Activated naive CD4-positive, alpha-beta T cell treated with anti-CD3 and anti-CD28 coated beads, Interleukin-2, amount 50 U/mL, for 72 hours (primary cell): ENCODE results near the gene L1TD1. TPM values are rescaled to one million over a fixed set of nuclear protein-coding genes. Genes with fewer than 3 reads are reported as not detected.
"Not testable (repeated sequence)": the region's sequence is repeated elsewhere in the genome, so short reads cannot be mapped to it uniquely, and the experiment has no call there.

Experiments
- ATAC-seq, 2 donors: fragments of 150-1000 bp; cut with Tn5 transposase; 2 replicates each; pipeline ENCODE4 v1.10.0; 2021; ENCODE audit warnings: mild to moderate bottlenecking in 2 of 2, moderate library complexity in 2 of 2
- DNase-seq, 2 donors: peaks; one replicate each; pipeline ENCODE4 v3.0.0; 2021 to 2022; ENCODE audit warnings: low spot score in 2 of 2
- H3K27ac Mint-ChIP-seq, 2 donors: one replicate each; pipeline ENCODE4 v1.8.0; 2022; ENCODE audit warnings: mild to moderate bottlenecking in 2 of 2, mixed read lengths in 2 of 2
- H3K36me3 Mint-ChIP-seq, 2 donors: one replicate each; pipeline ENCODE4 v1.8.0; 2022; ENCODE audit warnings: mixed read lengths in 2 of 2
- H3K9me3 Mint-ChIP-seq, 2 donors: one replicate each; pipeline ENCODE4 v1.8.0; 2022; ENCODE audit warnings: mixed read lengths in 2 of 2
- total RNA-seq, 2 donors: library from RNA; stranded (reverse); gene quantifications; one replicate each; pipeline ENCODE4 v1.2.3, GENCODE V29; 2022

Gene L1TD1, protein sequence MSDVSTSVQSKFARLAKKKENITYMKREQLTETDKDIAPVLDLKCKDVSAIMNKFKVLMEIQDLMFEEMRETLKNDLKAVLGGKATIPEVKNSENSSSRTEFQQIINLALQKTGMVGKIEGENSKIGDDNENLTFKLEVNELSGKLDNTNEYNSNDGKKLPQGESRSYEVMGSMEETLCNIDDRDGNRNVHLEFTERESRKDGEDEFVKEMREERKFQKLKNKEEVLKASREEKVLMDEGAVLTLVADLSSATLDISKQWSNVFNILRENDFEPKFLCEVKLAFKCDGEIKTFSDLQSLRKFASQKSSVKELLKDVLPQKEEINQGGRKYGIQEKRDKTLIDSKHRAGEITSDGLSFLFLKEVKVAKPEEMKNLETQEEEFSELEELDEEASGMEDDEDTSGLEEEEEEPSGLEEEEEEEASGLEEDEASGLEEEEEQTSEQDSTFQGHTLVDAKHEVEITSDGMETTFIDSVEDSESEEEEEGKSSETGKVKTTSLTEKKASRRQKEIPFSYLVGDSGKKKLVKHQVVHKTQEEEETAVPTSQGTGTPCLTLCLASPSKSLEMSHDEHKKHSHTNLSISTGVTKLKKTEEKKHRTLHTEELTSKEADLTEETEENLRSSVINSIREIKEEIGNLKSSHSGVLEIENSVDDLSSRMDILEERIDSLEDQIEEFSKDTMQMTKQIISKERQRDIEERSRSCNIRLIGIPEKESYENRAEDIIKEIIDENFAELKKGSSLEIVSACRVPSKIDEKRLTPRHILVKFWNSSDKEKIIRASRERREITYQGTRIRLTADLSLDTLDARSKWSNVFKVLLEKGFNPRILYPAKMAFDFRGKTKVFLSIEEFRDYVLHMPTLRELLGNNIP
- total RNA-seq = under 1 TPM; 0.05 to 0.08 TPM

DNA sequence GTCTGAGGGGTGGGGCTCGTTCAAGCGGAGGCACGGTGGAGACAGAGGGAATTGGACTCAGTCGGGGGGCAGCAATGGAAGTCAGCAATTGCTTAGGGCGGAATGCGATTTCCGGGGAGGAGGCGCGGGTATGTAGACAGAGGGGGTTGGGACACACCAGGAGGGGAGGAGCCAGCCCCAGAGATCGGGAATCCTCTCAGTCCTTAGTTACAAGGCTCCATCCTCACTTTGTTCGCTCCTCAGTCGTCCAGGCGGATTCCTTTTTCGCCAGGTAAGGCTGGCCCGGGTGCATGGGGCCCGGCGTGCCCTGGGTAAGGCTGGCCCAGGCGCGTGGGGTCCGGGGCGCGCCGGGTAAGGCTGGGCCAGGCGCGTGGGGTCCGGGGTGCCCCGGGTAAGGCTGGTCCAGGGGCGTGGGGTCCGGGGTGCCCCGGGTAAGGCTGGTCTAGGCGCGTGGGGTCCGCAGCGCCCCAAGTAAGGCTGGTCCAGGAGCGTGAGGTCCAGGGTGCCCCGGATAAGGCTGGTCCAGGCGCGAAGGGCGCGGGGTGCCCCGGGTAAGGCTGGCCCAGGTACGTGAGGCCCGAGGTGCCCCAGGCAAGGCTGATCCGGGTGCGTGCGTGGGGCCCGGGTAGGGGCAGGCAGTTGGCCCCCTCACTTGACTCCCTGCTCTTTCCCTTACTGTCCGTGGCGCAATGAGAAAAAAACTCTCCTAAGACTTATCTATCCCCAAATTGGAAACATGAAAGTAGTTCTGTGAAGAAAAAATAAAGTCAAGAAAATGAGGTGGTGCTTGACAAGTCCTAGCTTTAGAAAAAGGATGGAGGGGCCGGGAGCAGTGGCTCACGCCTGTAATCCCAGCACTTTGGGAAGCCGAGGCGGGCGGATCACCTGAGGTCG is at the start of gene L1TD1:
L1TD1 (plus strand) TSS at position 199 of the 894 bp plus-strand sequence. CDS start 11,780 bp downstream, outside the sequence.
- Mint-ChIP-seq H3K36me3 (peaks cover 0 to 11% of the 10 kb centered on the region in 2 donors), H3K27ac (no peak within 1 kb of the TSS), H3K9me3 (no peaks in the 10 kb centered on the region)
- ATAC-seq (peak in 1 of 2 donors; percentile 7), DNase-seq (no peak)

DNA sequence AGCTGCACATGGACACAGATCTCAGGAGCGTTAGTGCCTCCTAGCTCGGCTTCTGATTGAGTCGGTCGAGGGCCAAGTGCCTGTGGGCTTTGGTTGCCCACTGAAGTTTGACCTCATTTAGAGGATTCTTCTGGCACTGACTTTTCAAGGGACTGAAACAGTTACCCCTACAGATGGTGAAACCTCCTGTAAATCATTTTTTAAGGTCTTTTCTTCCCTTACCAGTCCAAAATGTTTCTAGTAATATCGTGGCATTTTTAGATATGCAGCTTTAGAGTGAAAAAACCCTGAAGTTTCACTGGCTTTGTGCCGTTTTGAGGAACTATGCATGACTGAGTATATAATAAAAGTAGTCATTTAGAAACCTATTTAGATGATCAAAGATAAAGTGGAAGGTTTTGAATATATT is 34.7 kb upstream of the L1TD1 start:
- DNase-seq (no peak), ATAC-seq (no peak)
- Mint-ChIP-seq H3K9me3 (no peaks in the 10 kb centered on the region), H3K27ac (no peak overlapping the region), H3K36me3 (peaks cover 0 to 5% of the 10 kb centered on the region in 2 donors)

DNA sequence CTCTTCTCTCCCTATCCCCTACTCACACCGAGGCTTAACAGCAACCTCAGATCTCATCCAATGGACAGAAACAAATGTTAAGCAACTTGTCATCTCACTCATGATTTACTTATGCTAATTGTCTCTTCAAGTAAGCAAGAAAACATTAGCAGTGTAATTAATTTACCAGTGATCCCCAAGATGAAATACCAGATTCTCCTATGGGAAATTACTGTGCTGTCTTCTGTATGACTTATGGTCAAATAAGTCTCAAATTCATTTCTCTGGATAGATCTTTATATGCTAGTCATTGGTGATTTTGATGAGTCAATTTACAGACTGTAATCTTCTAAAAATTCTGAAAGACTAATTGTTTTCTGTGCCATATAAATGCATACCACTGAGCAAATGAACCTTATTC is 32.9 kb upstream of the L1TD1 start:
- Mint-ChIP-seq H3K36me3 (peaks cover 0 to 5% of the 10 kb centered on the region in 2 donors), H3K27ac (no peak overlapping the region), H3K9me3 (no peaks in the 10 kb centered on the region)
- DNase-seq (no peak), ATAC-seq (no peak)

DNA sequence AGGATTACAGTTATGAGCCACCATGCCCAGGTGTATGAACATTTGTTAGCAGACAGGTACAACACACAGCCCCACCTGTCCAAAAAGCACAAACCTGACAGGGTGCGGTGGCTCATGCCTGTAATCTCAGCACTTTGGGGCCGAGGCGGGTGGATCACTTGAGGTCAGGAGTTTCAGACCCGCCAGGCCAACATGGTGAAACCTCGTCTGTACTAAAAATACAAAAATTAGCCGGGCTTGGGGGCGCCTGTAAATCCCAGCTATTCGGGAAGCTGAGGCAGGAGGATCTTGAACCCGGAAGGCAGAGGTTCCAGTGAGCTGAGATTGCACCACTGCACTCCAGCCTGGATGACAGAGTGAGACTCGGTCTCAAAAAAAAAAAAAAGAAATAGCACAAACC is 24.3 kb upstream of the L1TD1 start:
- not testable (repeated sequence) for H3K9me3 Mint-ChIP-seq, ATAC-seq, H3K36me3 Mint-ChIP-seq, DNase-seq, H3K27ac Mint-ChIP-seq

DNA sequence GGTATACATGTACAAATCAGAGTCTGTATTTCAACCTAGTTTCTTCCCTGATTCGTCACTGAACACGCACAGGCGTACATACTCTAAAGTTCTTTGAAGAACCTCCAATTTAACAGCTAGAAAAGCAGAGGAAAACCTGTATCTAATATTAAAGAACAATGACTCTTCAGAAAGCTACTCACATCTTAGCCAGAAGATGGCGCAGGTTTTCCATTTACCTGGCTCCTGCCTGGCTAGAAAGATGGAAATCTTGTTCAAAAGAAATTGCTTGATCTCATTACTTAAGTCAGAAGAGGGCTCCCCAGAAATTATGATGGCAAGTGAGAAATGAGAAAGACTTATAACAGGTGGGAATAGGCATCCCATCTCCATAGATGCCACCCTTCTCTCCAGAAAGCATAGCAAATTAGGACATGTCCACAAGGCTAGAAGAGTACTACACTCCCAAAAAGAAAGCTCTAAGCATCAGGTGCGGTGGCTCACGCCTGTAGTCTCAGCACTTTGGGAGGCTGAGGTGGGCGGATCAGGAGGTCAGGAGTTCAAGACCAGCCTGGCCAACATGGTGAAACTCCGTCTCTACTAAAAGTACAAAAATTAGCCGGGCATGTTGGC is 19.0 kb upstream of the L1TD1 start:
- Mint-ChIP-seq H3K36me3 (no peaks in the 10 kb centered on the region), H3K27ac (no peak overlapping the region), H3K9me3 (no peaks in the 10 kb centered on the region)
- ATAC-seq (no peak), DNase-seq (peak in 1 of 2 donors; percentile 43)

DNA sequence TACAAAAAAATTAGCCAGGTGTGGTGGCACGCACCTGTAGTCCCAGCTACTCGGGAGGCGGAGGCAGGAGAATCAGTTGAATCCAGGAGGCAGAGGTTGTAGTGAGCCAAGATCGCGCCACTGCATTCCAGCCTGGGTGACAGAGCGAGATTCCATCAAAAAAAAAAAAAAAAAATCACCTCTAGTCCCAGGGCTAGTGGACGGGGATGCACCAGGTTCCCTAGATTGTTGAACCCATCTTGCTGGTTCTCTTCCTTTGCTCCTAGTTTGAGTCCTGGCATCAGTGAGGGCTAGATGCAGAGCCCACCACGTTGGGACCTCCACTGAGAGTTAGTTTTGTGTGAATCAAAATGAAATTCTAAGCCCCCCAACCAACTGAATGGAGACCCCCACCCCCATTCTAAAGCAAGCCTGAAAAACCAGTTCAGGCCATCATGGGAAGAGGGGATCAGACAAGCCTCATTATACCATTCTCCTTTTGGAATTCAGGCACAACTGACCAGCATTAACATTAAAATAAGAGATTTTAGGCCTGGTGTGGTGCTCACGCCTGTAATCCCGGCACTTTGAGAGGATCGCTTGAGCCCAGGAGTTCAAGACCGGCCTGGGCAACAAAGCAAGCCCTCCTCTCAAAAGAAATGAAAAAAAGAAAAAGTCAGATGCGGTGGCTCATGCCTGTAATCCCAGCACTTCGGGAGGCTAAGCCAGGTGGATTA is 17.9 kb upstream of the L1TD1 start:
- no peaks in the 10 kb centered on the region for H3K9me3 Mint-ChIP-seq
- no peak overlapping the region for H3K27ac Mint-ChIP-seq
- ATAC-seq (no peak), DNase-seq (no peak)
- no peaks in the 10 kb centered on the region for H3K36me3 Mint-ChIP-seq

DNA sequence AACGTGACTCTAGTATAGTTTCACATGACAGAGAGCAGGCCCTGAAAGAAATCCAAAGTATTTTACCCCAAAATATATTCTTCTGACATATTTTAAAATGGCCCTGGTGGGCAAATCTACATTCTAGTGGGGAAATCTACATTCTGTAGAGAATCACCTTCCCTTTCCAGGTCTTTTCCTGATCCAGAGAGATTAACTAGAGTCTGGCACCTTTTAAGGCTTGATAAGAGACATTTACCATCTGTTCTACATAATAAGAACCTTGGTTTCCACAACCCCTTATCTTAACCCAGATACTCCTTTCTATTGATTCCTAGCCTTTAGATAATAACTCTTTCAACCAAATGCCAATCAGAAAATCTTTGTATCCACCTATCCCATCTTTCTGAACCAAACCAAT is 17.0 kb upstream of the L1TD1 start:
- ATAC-seq (no peak), DNase-seq (no peak)
- H3K9me3 Mint-ChIP-seq = no peaks in the 10 kb centered on the region
- H3K27ac Mint-ChIP-seq = no peak overlapping the region
- H3K36me3 Mint-ChIP-seq = no peaks in the 10 kb centered on the region

DNA sequence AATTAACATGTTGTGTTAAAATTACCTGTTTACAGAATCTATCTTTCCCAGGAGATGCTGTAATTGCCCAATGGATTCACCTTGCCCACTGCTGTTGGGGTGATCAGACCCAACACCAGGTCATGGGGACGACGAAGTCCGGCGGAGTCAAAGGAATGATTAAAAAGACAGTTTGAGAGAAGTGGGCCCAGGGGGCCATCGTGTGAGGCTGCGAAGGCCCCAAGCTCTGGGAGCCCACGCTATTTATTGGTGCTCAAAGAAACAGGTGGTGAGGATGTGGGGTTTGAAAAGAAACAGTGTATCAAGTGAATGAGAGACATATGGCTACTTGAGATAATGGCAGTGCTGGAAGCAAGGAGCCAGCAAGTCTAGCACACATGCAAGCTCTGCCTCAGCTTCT is 16.3 kb upstream of the L1TD1 start:
- no peak overlapping the region for H3K27ac Mint-ChIP-seq
- H3K36me3 Mint-ChIP-seq = no peaks in the 10 kb centered on the region
- H3K9me3 Mint-ChIP-seq = no peaks in the 10 kb centered on the region
- no peak for DNase-seq
- ATAC-seq = no peak

DNA sequence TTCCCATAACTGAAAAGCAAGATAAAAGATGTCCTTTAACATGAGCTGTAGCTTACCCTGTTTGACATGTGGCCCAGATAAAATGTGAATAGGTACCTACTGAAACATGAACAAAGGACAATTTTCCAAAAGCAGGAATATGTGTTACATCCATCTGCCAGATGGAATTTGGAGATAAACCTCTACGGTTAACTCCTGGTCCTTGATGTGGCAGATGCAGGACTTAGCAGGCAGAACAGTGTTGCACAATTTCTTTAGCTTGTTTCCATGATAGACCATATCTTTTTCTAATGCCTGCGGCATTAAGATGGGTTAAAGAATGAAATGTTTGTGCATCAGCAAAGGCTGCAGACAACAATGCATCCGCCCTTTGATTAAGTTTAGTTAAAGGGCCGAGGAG is 14.6 kb upstream of the L1TD1 start:
- ATAC-seq, DNase-seq: not testable (repeated sequence)

DNA sequence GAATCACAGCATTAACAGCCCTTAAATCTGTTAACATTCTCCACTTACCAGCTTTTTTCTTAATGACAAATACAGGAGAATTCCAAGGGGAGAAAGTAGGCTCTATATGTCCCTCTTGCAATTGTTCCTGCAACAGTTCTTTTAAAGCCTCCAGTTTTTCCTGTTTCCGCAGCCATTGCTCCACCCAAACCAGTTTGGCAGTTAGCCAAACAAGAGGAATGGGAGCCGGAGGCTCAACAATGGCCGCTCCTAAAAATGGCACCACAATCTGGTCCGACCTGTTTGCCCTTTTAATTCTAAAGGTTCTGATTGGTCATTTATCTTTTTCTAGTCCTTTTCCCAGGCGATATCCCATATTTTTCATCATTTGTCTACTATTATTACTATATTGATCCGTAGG is 14.0 kb upstream of the L1TD1 start:
- Mint-ChIP-seq H3K27ac (no peak overlapping the region), H3K9me3 (no peaks in the 10 kb centered on the region), H3K36me3 (no peaks in the 10 kb centered on the region)
- ATAC-seq = no peak
- no peak for DNase-seq

More for the DNA sequence above, 14.6 kb upstream of the L1TD1 start:
- H3K27ac Mint-ChIP-seq, H3K9me3 Mint-ChIP-seq, H3K36me3 Mint-ChIP-seq: not testable (repeated sequence)

DNA sequence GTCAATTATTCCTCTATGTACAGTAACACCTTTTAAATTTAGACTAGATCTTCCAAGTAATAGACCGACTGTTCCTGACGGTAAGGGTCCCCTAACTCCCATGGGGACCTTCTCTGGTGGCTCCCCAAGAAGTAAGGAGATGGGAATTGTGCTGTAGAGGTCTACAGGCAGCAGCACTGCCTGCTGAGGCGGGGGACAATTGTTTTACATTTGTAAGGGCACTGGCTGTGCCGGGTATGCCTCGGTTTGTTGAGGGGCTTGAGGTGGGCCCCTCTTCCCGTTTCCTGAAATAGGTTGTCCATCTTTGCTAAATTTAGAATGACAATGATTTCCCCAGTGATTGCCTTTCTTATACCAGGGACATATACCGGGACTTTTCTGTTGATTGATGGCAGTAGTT is 13.1 kb upstream of the L1TD1 start:
- H3K36me3 Mint-ChIP-seq = no peaks in the 10 kb centered on the region
- DNase-seq (no peak), ATAC-seq (no peak)
- no peaks in the 10 kb centered on the region for H3K9me3 Mint-ChIP-seq
- H3K27ac Mint-ChIP-seq = no peak overlapping the region

DNA sequence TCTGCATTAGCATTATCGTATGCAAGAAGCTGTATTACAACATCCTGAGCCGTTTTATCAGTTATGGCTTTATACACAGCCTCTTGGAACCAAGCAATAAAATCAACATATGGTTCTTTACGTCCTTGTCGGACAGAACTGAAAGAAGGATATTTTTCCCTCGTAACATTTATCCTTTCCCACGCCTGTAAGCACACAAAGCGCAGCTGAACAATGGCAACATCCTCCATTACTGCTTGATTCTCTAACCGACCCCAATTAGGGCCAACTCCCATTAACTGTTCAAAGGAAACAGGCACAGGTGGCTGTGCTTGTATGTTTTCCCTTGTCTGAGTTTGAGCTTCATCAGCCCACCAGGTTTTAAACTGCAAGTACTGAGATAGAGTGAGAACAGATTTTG is 12.5 kb upstream of the L1TD1 start:
- H3K27ac Mint-ChIP-seq = not testable (repeated sequence)

DNA sequence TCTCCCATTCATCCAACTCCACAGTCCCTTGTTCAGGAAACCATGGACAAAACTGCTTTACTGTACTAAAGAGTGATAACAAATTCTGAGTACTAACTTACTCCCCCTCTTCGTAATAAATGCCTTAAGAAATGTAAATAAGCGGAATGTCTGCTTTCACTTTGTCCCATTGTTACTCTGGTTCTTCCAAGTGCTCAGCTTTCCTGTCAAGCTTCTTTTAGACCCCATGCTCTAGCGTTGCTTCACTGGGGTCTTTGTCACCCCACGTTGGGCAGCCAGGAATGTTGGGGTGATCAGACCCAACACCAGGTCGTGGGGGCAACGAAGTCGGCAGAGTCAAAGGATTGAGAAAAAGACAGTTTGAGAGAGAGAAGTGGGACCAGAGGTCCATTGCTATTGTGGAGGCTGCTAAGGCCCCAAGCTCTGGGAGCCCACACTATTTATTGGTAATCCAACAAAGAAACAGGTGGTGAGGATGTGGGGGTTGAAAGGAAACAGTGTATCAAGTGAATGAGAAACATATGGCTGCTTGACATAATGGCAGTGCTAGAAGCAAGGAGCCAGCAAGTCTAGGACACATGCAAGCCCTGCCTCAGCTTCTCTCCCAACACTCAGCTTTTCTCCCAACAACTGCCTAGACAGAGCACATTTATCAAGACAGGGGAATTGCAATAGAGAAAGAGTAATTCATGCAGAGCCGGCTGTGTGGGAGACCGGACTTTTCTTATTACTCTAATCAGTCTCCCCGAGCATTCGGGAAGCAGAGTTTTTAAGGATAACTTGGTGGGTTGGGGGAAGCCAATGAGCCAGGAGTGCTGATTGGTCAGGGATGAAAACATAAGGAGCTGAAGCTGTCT is 11.3 kb upstream of the L1TD1 start:
- ATAC-seq, H3K9me3 Mint-ChIP-seq, DNase-seq, H3K27ac Mint-ChIP-seq, H3K36me3 Mint-ChIP-seq: not testable (repeated sequence)

More for the DNA sequence above, 12.5 kb upstream of the L1TD1 start:
- not testable (repeated sequence) for ATAC-seq, DNase-seq, H3K9me3 Mint-ChIP-seq, H3K36me3 Mint-ChIP-seq

DNA sequence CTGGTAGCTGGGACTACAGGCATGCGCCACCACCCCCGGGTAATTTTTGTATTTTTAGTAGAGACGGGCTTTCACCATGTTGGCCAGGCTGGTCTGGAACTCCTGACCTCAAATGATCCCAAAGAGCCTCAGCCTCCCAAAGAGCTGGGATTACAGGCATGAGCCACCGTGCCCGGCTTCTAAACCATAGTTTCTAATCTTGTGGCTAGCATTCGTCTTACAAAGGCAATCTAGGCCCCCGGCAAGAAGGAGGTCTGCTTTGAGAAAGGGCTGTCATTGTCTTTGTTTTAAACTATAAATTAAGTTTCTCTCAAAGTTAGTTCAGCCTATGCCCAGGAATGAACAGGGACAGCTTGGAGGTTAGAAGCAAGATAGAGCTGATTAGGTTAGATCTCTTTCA is 10.3 kb upstream of the L1TD1 start:
- H3K36me3 Mint-ChIP-seq = no peaks in the 10 kb centered on the region
- DNase-seq = no peak

DNA sequence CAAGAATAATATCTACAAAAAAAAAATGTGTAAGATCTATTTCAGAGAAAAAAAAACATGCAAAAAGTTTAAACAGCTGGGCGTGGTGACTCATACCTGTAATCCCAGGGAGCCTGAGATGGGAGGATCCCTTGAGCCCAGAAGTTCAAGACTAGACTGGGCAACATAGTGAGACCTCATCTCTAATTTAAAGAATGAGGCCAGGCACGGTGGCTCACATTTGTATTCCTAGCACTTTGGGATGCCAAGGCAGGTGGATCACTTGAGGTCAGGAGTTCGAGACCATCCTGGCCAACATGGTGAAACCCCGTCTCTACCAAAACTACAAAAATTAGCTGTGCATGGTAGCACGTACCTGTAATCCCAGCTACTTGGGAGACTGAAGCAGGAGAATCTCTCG is 9.4 kb upstream of the L1TD1 start:
- ATAC-seq, H3K36me3 Mint-ChIP-seq, DNase-seq, H3K9me3 Mint-ChIP-seq, H3K27ac Mint-ChIP-seq: not testable (repeated sequence)

More for the DNA sequence above, 10.3 kb upstream of the L1TD1 start:
- Mint-ChIP-seq H3K27ac (no peak overlapping the region), H3K9me3 (no peaks in the 10 kb centered on the region)
- no peak for ATAC-seq
